HG02759 (cell line): Measurements from ENCODE around the gene IKZF1.
A peak's percentile ranks its signal among the peaks of the same experiment; 100 is the strongest.

Experiments used
- ATAC-seq: cut with Tn5 transposase; IDR thresholded peaks from one replicate; pipeline ENCODE4 v1.9.1; 2021; ENCODE audit warnings: mild to moderate bottlenecking, moderate library complexity; ENCODE audit not compliant: unreplicated experiment

The IKZF1 gene

GRCh38 chr7:50369143-50370026, 64.9 kb downstream of the IKZF1 start:
- no peak for ATAC-seq

- ATAC-seq = no peak
Measured at GRCh38 chr7:50370884-50371283, 66.4 kb downstream of the IKZF1 start.

- ATAC-seq = no peak
Measured at GRCh38 chr7:50371551-50372021, 67.1 kb downstream of the IKZF1 start.

GRCh38 chr7:50372923-50373322, 68.4 kb downstream of the IKZF1 start:
- ATAC-seq = no peak

GRCh38 chr7:50376056-50376820, 71.7 kb downstream of the IKZF1 start:
- no peak for ATAC-seq

- ATAC-seq = no peak
Measured at GRCh38 chr7:50377356-50377755, 72.8 kb downstream of the IKZF1 start.

- ATAC-seq = no peak
Measured at GRCh38 chr7:50379082-50379481, 74.6 kb downstream of the IKZF1 start.

GRCh38 chr7:50379539-50379938, 75.0 kb downstream of the IKZF1 start:
- no peak for ATAC-seq

- no peak for ATAC-seq
Measured at GRCh38 chr7:50382455-50382854, 77.9 kb downstream of the IKZF1 start.

GRCh38 chr7:50387351-50387750, 82.8 kb downstream of the IKZF1 start:
- no peak for ATAC-seq

GRCh38 chr7:50389961-50390360, 85.4 kb downstream of the IKZF1 start:
- ATAC-seq = no peak

GRCh38 chr7:50391386-50391785, 86.9 kb downstream of the IKZF1 start:
- ATAC-seq = no peak

- no peak for ATAC-seq
Measured at GRCh38 chr7:50393076-50393475, 88.6 kb downstream of the IKZF1 start.

GRCh38 chr7:50393547-50394252, 89.2 kb downstream of the IKZF1 start:
- peak; percentile 54 for ATAC-seq

- ATAC-seq = no peak
Measured at GRCh38 chr7:50394315-50394714, 89.8 kb downstream of the IKZF1 start.

GRCh38 chr7:50396856-50397255, 92.3 kb downstream of the IKZF1 start:
- ATAC-seq = no peak

GRCh38 chr7:50397320-50397970, 92.9 kb downstream of the IKZF1 start:
- peak; percentile 68 for ATAC-seq

- ATAC-seq = no peak
Measured at GRCh38 chr7:50397971-50398324, 93.4 kb downstream of the IKZF1 start.

- ATAC-seq = no peak
Measured at GRCh38 chr7:50399206-50399605, 94.7 kb downstream of the IKZF1 start.

- no peak for ATAC-seq
Measured at GRCh38 chr7:50399635-50400034, 95.1 kb downstream of the IKZF1 start.

- no peak for ATAC-seq
Measured at GRCh38 chr7:50400114-50400513, 95.6 kb downstream of the IKZF1 start.
